Stimulated activated CD4-positive, alpha-beta T cell treated with anti-CD3 and anti-CD28 coated beads, Interleukin-2, amount 100 ng/mL, for 24 hours (primary cell): ENCODE results near the gene EXOC1.

Source experiments
- DNase-seq, 2 donors: peaks; one replicate each; pipeline ENCODE4 v3.0.0-alpha.2; 2020

EXOC1 gene

GRCh38 chr4:55859711-55860110 is 6.3 kb downstream of the EXOC1 start:
- no peak for DNase-seq

- no peak for DNase-seq
Observed at GRCh38 chr4:55864577-55865223, 11.3 kb downstream of the EXOC1 start.

GRCh38 chr4:55865228-55865806 is 11.9 kb downstream of the EXOC1 start:
- DNase-seq: no peak

GRCh38 chr4:55866290-55866907 is 13.0 kb downstream of the EXOC1 start:
- DNase-seq: no peak

- DNase-seq: no peak
Observed at GRCh38 chr4:55866973-55867574, 13.6 kb downstream of the EXOC1 start.

- no peak for DNase-seq
Observed at GRCh38 chr4:55868581-55869090, 15.2 kb downstream of the EXOC1 start.

GRCh38 chr4:55871299-55871800 is 17.9 kb downstream of the EXOC1 start:
- no peak for DNase-seq

- DNase-seq: no peak
Observed at GRCh38 chr4:55874831-55875230, 21.4 kb downstream of the EXOC1 start.

- DNase-seq: no peak
Observed at GRCh38 chr4:55876387-55876786, 22.9 kb downstream of the EXOC1 start.

GRCh38 chr4:55879224-55879623 is 25.8 kb downstream of the EXOC1 start:
- no peak for DNase-seq

GRCh38 chr4:55880652-55881280 is 27.3 kb downstream of the EXOC1 start:
- no peak for DNase-seq

- DNase-seq: no peak
Observed at GRCh38 chr4:55884093-55884850, 30.8 kb downstream of the EXOC1 start.

GRCh38 chr4:55884851-55885219 is 31.4 kb downstream of the EXOC1 start:
- DNase-seq: no peak

GRCh38 chr4:55887594-55887993 is 34.1 kb downstream of the EXOC1 start:
- DNase-seq: no peak

- DNase-seq: no peak
Observed at GRCh38 chr4:55892156-55892555, 38.7 kb downstream of the EXOC1 start.

- DNase-seq: no peak
Observed at GRCh38 chr4:55896622-55897021, 43.2 kb downstream of the EXOC1 start.

- no peak for DNase-seq
Observed at GRCh38 chr4:55902677-55903076, 49.2 kb downstream of the EXOC1 start.

GRCh38 chr4:55903577-55903976 is 50.1 kb downstream of the EXOC1 start:
- DNase-seq: no peak

- no peak for DNase-seq
Observed at GRCh38 chr4:55904576-55904975, 51.1 kb downstream of the EXOC1 start.

- DNase-seq: no peak
Observed at GRCh38 chr4:55906323-55906722, 52.9 kb downstream of the EXOC1 start.

- DNase-seq: no peak
Observed at GRCh38 chr4:55906989-55907388, 53.5 kb downstream of the EXOC1 start.

GRCh38 chr4:55907469-55907868 is 54.0 kb downstream of the EXOC1 start:
- no peak for DNase-seq

- DNase-seq: no peak
Observed at GRCh38 chr4:55910140-55910539, 56.7 kb downstream of the EXOC1 start.
